ENCODE results near the gene PDE11A. TPM values are rescaled to one million over a fixed set of nuclear protein-coding genes. Genes with fewer than 3 reads are reported as not detected.

Gene PDE11A
- total and polyA plus RNA-seq, 2 of the 8 experiments (the other 6 are each of a cell fraction or from before 2014, with no cell fraction given), result 0.19 to 0.23 TPM

GRCh38 chr2:177641331-177641730 is 431.2 kb downstream of the PDE11A start:
- Histone ChIP-seq H3K79me2 (ENCODE audit: control insufficient read depth in 1 of 2, insufficient read depth in 2 of 2, low read length in 2 of 2) (no peaks in the 10 kb centered on the region), H3K36me3 (ENCODE audit: control insufficient read depth in 2 of 4, insufficient read depth in 4 of 4, low read length in 3 of 4) (no peaks in the 10 kb centered on the region; a peak in 1 of 8 replicates), H3K9me3 (ENCODE audit: insufficient read depth in 2 of 2, low read depth in 1 of 2, low read length in 1 of 2) (peaks cover 0 to 2% of the 10 kb centered on the region in 2 experiments; a peak in 2 of 4 replicates), H2BK5ac (ENCODE audit: low read depth, low read length) (no peak overlapping the region), H3K4me2 (ENCODE audit: insufficient read depth in 1 of 2, low read depth in 2 of 2, low read length in 2 of 2) (no peak overlapping the region), H3K27ac (ENCODE audit: low read depth, low read length) (no peak overlapping the region), H2BK120ac (replicated peaks; ENCODE audit: low read depth, low read length) (no peak overlapping the region), H4K20me1 (replicated peaks in 1 of 2; ENCODE audit: control insufficient read depth in 1 of 2, insufficient read depth in 2 of 2, low read length in 2 of 2) (no peaks in the 10 kb centered on the region), H3K4ac (replicated peaks; ENCODE audit: insufficient read length, low read depth, low read length) (no peak overlapping the region), H3K4me1 (replicated peaks in 1 of 4; ENCODE audit: control insufficient read depth in 3 of 4, insufficient read depth in 4 of 4, low read length in 3 of 4) (no peaks in the 10 kb centered on the region), H2BK12ac (ENCODE audit: low read depth, low read length) (no peak overlapping the region), H4K91ac (replicated peaks; ENCODE audit: insufficient read length, low read length) (no peak overlapping the region), H2BK20ac (ENCODE audit: low read length) (no peak overlapping the region), H3K23me2 (ENCODE audit: low read depth, low read length) (no peaks in the 10 kb centered on the region), H3K18ac (ENCODE audit: extremely low read depth, low read length) (no peak overlapping the region), H3K27me3 (replicated peaks in 1 of 4; ENCODE audit: control insufficient read depth in 3 of 4, extremely low read depth in 1 of 4, insufficient read depth in 3 of 4, low read length in 3 of 4) (peaks cover 0 to 2% (median 0%) of the 10 kb centered on the region in 4 experiments; a peak in 2 of 7 replicates), H2AFZ (ENCODE audit: low read length) (no peak overlapping the region), H3K79me1 (ENCODE audit: low read depth, low read length) (no peaks in the 10 kb centered on the region), H4K8ac (ENCODE audit: extremely low read depth, insufficient read depth, low read length) (no peak overlapping the region), H3K9ac (replicated peaks in 1 of 4; ENCODE audit: extremely low read depth in 1 of 4, low read depth in 3 of 4, low read length in 3 of 4) (no peak overlapping the region), H4K5ac (ENCODE audit: insufficient read length, low read depth, low read length) (no peak overlapping the region), H2AK5ac (ENCODE audit: low read depth, low read length) (no peak overlapping the region), H3K56ac (replicated peaks; ENCODE audit: insufficient read length, low read depth, low read length) (no peak overlapping the region), H2BK15ac (ENCODE audit: low read length) (no peak overlapping the region), H3K4me3 (ENCODE audit: extremely low read depth in 1 of 4, insufficient read depth in 2 of 4, low read depth in 3 of 4, low read length in 4 of 4) (no peak overlapping the region), H3K14ac (ENCODE audit: insufficient read length) (no peak overlapping the region), H3K23ac (ENCODE audit: insufficient read length) (no peak overlapping the region)
- WGBS, 2 experiments (ENCODE audit: extremely low coverage in 1 of 2, insufficient coverage in 1 of 2, insufficient read length in 1 of 2, insufficient replicate concordance in 2 of 2, low coverage in 1 of 2, low lambda C conversion rate in 2 of 2, missing lambda C conversion rate in 1 of 2), result 88% methylated on average over 2 of the region's 2 CpGs; no CpG with 5 or more reads in 1 of the 2 experiments
- ChIA-PET CTCF (ENCODE audit: partially characterized antibody) (no interaction called here), POLR2A (ENCODE audit: partially characterized antibody) (no interaction called here)
- FAIRE-seq (no peak), DNase-seq (ENCODE audit: low read depth in 1 of 2, low spot score in 2 of 2) (no peak)
- TF ChIP-seq CHD1 (IDR thresholded peaks at IDR 0.05; ENCODE audit: low read depth, low read length) (no peak), CTCF (IDR thresholded peaks at IDR 0.05; ENCODE audit: control extremely low read depth in 1 of 3, insufficient read depth in 1 of 3, low read depth in 1 of 3, low read length in 3 of 3) (no peak), ATF3 (IDR thresholded peaks at IDR 0.05; ENCODE audit: insufficient read depth, low read depth, low read length) (no peak), CHD2 (IDR thresholded peaks at IDR 0.05; ENCODE audit: low read length) (no peak), SIRT6 (IDR thresholded peaks at IDR 0.05; ENCODE audit: low read length) (no peak)

All from H1 (cell line).